Measurements from ENCODE around the gene VPS9D1.

- TF ChIP-seq JUND (IDR thresholded peaks at IDR 0.05) (no peak), EGR1 (IDR thresholded peaks at IDR 0.05; ENCODE audit: low read depth in 2 of 2) (no peak), RAD21 (IDR thresholded peaks at IDR 0.05) (no peak), SP1 (IDR thresholded peaks at IDR 0.05) (no peak)
- TF ChIP-seq, protein P1, sequence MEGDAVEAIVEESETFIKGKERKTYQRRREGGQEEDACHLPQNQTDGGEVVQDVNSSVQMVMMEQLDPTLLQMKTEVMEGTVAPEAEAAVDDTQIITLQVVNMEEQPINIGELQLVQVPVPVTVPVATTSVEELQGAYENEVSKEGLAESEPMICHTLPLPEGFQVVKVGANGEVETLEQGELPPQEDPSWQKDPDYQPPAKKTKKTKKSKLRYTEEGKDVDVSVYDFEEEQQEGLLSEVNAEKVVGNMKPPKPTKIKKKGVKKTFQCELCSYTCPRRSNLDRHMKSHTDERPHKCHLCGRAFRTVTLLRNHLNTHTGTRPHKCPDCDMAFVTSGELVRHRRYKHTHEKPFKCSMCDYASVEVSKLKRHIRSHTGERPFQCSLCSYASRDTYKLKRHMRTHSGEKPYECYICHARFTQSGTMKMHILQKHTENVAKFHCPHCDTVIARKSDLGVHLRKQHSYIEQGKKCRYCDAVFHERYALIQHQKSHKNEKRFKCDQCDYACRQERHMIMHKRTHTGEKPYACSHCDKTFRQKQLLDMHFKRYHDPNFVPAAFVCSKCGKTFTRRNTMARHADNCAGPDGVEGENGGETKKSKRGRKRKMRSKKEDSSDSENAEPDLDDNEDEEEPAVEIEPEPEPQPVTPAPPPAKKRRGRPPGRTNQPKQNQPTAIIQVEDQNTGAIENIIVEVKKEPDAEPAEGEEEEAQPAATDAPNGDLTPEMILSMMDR (IDR thresholded peaks at IDR 0.05; ENCODE audit: low read depth, low read length, missing input control): no peak
- TF ChIP-seq, protein P2, sequence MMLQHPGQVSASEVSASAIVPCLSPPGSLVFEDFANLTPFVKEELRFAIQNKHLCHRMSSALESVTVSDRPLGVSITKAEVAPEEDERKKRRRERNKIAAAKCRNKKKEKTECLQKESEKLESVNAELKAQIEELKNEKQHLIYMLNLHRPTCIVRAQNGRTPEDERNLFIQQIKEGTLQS (IDR thresholded peaks at IDR 0.05): no peak
These were observed 17.3 kb upstream of the VPS9D1 start for GRCh38 chr16:89738072-89738377.

Measured in liver (tissue), 3 donors.